ENCODE results near the gene CLBA1.
A peak's percentile ranks its signal among the peaks of the same experiment; 100 is the strongest.
"Not testable (repeated sequence)": the region's sequence is repeated elsewhere in the genome, so short reads cannot be mapped to it uniquely, and the experiment has no call there.

CLBA1 gene

DNA sequence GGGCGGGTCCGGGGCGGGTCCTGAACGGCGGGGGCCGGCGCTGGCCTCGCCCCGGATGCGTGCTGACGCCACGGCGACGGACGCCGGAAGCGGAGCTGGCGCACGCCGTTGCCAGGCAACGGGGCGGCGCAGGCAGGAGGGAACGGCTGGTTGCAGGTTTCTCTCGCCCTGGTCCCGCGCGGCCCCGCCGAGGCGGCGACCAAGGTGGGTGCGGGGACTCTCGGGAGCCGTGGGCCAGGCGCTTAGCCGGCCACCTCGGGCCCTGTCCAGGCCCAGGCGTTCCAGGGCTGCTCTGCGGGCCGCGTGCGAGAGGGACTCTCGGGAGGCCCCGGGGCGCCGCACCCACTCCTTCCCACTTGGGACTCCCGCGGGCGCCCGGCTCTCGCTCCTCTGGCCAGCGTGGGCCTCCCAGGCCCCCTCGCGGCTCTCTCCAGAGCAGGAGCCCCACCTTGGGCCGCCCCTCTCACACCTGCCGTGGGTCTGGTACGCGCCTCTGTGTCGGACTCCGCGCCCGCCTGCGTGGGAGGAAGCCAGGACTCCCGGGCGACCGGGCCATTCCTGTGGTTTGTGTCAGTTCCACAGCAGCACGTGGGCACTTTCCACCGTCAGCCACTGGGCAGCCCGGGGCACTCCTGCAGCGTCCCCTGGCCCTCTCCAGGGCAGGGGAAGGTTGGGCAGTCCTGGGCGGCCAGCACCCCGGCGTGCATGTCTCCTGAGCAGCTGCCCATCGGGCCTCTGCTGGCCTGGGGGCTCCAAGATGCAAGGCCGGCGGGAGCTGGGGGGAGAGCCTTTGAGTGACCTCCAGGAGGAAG, at the start of gene CLBA1:
Gene CLBA1 (plus strand): TSS at position 114 of the 812 bp plus-strand sequence. CDS start 644 bp downstream, at position 758.
- DNase-seq: peak; percentile 79 to 85

DNA sequence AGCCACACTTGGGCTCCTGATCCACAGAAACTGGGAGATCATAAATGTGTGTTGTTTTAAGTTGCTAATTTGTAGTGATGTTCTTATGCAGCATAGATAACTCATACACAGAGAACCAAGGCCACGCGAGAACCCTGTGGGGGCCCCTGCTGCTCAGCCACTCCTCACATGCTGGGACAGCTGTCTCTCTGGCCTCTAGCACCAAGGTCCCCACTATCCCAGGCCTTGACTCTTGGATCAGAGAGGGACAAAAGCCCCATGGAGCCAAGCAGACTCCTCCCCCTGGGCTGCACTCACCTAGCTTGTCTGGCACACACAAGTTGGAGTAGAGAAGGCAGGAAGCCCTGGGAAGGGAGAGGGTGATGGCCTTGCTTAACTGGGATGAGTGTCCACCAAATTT, 49.6 kb upstream of the CLBA1 start:
- no peak for DNase-seq

DNA sequence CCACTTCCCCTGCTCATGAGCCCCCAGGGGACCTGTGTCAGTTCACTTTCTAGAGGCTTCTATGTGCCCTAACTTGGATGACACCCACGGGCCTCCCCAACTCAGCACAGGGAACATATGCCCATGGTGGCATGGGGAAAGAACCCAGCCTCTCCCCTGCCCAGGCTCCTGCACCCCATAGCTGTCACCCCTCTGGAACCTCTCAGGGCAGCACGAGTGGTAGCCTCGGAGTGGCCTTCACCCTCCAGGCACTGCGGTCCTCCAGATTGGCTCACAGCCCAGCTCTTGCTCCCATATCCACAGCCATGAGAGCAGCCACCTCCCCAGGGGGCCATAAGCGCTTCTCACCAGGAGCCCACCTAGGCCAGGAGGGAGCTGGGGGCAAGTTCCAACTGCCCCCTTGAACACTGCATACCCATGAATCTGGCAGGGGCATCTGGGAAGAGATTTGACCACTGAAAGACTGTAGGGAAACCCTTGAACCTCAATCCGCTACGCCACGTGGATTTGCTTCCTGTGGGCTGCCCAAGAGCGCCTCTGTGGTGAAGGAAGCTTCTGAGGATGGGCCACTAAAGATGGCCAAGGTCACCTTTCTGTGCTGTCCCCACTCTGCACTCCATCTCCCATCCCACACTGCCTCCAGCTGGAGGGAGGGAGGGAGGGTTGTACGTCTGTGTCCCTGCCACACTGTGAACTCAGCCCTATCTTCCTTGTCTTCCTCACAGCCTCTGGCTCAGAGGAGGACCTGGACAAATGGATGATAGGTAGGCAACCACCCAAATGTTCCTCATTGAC, 49.0 kb upstream of the CLBA1 start:
- no peak for DNase-seq

DNA sequence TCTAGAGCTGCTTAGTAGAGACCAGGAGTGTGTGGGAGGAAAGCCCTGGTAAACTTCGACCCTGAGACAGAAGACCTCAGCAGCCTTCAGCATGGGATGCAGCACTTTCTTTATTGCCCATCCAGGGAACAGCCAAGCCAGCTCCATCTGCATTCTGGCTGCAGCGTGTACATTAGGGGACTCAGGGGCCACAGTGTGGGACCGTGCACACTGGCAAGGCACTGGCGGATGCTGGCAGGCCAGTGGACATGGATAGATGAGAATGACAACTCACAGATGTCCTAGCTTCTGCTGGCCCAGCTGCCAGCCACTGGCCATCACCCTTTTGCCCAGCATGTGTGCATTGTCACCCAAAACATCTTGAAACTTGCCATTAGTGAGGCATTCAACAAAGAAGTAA, 48.4 kb upstream of the CLBA1 start:
- DNase-seq: no peak

DNA sequence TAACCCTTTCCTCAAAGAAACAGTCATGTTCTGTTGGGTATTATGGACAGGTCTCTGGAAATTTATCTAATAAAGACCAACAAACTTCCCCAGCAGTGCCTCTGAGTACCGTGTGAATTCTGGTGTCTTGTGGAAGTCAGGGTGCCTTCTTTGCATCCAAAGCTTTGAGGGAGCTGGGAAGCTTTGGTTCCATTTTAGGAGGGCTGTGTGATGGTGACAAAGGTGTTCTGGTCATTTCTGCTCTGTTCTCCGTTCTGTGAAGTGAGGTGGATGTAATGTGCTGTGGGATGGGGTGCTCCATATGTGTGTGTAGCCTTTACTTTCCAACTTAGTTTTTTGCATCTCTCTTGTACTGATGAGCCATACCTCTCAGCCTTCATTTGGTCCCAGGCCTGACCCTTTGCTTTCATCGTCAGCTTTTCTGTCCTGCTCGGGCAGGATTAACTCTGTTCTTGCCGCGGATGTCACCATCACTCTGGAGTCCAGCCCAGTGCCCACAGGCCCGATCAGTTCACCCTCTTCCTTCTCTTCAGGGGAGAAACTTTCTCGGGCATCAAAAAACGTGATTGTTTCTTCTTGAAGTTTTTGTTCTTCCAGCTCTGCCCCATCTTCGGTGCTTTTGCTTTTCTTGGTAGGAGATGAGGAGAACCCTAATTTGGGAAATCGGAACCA, 47.8 kb upstream of the CLBA1 start:
- DNase-seq: no peak

DNA sequence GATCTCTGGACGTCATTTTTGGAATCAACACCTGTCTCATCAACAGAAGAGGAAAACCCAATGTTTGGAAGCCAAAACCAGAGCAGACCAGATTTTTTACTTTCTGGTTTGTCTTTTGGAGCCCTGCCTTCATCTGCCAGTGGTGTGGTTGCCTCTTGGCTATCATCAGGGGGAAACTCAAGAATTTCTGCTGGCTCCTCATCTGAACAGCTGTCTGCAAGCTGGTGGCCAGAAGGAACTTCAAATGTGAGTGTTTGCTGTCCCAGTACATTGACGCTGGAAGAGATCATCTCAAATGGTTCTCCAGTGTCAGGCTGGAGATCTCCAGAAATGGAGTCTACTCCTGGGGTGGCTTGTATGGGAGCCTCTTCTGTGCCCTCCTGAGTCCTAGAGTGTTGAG, 47.2 kb upstream of the CLBA1 start:
- no peak for DNase-seq

DNA sequence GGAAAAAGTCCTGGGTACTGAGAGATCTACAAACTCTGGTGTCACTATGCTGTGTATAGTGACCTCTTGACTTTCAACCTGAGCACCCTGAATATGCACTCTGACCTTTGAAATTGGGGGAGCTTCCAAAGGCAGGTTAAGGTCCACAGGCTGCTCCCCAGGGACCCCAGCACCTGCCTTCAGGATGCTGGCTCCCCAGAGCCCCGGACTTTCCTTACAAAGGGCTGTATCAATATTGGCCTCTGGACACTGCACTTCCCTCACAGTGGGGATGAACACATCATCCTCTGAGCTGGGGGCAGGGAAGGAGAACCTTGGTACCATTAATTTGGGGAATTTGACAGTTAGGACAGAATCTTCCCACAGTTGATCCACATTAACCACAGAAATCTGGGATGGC, 46.6 kb upstream of the CLBA1 start:
- DNase-seq: no peak

DNA sequence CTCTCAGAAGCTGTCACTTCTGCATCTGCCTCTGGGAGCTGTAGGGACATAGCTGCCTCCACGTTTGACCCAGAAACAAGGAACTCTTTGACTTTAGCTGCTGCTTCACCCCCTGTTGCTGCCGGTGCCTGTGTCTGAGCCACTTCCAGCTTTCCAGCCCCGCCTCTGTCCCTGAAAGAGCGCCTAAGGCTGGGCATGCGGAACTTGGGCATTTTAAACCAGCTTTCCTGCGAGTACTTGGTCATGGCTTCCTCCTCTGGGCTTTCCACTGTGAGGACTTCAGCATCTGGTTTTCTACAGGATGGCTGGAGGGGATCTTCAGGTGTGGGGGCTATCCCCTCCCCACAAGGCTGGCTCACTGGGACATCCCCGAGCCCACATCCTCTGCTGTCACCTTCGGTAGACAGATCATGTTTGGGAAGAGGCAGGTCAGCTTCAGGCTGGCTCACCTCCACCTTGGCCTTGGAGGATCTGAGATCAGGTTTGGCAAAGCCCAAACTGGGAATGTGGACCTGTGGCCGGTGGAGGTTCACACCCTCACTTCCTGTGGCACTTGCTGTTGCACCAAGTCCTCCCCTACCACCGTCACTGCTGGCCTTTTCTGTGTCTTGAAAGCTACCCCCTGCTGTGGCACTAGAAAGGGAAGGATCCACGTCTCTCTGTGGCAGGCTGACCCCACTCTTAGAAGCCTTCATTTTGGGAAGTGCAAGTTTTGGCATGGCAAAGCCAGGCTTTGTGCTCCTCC, 45.8 kb upstream of the CLBA1 start:
- DNase-seq: no peak

DNA sequence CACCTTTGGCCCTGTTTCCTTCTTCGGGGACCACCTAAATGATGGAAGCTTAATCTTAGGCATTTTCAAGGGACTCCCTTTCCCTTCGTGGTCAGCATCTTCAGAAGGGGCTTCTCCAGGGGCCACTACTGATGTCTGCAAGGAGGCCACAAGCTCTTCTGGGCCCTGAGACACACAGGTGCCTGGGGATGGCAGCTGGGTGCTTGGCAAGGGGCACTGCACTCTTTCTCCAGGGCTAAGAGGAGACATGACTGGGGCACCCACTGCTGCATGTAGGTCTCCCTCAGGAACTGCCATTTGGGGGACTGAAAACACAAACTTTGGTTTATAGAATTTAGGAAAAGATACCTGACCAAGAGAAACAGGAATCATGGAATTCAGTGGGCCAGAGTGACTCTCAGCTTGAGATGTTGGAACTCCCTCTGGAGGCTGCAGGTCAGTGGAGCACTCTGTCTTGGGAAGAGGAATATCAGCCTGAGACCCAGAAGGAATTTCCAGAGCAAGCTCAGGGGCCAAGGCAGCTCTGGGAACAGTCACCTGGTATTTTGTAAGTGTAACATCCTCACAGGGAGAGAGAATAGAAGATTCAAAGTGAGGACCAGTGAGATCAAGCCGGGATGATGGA, 45.0 kb upstream of the CLBA1 start:
- no peak for DNase-seq

DNA sequence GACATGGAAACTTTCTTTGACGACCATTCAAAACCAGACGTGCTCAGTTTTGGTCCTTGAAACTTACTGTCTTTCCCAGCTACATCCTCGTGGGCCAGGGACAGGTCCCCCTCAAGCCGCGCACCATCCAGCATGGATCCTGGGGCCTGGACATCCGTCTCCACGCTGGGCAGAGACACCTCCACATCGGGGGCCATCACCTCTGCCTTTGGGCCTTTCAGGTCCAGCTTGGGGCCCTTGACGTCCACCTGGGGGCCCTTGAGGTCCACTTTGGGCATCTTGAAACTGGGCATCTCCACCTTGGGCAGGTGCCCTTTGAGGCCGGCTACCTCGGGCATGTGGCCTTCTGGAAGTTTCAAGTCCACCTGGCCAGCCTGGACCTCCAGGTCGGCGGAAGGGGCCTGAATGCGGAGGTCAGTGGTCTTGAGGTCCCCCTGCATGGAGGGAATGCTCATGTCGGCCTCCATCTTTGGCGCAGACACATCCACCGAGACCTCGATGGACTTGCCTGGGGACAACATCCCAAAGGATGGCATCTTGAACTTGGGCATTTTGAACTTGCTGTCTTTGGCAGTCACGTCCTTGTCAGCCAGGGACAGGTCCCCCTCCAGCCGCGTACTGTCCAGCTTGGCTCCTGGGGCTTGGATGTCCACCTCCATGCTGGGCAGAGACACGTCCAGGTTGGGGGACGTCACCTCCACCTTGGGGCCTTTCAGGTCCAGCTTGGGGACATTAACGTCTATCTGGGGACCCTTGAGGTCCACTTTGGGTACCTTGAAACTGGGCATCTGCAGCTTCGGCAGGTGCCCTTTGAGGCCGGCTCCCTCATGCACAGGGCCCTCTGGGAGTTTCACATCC, 43.9 kb upstream of the CLBA1 start:
- no peak for DNase-seq

DNA sequence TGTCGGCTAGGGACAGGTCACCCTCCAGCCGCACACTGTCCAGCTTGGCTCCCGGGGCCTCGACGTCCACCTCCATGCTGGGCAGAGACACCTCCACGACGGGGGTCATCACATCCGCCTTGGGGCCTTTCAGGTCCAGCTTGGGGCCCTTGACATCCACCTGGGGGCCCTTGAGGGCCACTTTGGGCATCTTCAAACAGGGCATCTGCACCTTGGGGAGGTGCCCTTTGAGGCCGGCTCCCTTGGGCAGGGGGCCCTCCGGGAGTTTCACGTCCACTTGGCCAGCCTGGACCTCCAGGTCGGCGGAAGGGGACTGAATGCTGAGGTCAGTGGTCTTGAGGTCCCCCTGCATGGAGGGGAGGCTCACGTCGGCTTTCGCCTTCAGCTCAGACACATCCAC, 43.0 kb upstream of the CLBA1 start:
- no peak for DNase-seq

DNA sequence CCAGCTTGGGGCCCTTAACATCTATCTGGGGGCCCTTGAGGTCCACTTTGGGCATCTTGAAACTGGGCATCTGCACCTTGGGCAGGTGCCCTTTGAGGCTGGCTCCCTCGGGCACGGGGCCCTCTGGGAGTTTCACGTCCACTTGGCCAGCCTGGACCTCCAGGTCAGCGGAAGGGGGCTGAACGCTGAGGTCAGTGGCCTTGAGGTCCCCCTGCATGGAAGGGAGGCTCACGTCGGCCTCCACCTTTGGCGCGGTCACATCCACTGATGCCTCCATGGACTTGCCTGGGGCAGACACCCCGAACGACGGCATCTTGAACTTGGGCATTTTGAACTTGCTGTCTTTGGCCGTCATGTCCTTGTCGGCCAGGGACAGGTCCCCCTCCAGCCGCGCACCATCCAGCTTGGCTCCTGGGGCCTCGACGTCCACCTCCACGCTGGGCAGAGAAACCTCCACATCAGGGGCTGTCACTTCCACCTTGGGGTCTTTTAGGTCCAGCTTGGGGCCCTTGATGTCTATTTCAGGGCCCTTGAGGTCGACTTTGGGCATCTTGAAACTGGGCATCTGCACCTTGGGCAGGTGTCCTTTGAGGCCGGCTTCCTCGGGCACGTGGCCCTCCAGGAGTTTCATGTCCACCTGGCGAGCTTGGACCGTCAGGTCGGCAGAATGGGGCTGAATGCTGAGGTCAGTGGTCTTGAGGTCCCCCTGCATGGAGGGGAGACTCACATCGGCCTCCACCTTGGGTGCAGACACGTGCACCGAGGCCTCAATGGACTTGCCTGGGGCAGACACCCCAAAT, 42.2 kb upstream of the CLBA1 start:
- not testable (repeated sequence) for DNase-seq

DNA sequence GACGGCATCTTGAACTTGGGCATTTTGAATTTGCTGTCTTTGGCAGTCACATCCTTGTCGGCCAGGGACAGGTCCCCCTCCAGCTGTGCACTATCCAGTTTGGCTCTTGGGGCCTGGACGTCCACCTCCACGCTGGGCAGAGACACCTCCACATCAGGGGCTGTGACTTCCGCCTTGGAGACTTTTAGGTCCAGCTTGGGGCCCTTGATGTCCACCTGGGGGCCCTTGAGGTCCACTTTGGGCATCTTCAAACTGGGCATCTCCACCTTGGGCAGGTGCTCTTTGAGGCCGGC, 41.6 kb upstream of the CLBA1 start:
- DNase-seq: not testable (repeated sequence)

DNA sequence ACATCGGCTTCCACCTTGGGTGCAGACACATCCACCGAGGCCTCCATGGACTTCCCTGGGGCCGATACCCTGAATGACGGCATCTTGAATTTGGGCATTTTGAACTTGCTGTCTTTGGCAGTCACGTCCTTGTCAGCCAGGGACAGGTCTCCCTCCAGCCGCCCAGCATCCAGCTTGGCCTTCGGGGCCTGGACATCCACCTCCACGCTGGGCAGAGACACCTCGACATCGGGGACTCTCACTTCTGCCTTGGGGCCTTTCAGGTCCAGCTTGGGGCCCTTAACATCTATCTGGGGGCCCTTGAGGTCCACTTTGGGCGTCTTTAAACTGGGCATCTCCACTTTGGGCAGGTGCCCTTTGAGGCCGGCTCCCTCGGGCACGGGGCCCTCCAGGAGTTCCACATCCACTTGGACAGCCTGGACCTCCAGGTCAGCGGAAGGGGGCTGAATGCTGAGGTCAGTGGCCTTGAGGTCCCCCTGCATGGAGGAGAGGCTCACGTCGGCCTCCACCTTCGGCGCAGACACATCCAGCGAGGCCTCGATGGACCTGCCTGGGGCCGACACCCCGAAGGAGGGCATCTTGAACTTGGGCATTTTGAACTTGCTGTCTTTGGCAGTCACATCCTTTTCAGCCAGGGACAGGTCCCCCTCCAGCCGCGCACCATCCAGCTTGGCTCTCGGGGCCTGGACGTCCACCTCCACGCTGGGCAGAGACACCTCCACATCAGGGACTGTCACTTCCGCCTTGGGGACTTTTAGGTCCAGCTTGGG, 41.0 kb upstream of the CLBA1 start:
- DNase-seq: not testable (repeated sequence)

DNA sequence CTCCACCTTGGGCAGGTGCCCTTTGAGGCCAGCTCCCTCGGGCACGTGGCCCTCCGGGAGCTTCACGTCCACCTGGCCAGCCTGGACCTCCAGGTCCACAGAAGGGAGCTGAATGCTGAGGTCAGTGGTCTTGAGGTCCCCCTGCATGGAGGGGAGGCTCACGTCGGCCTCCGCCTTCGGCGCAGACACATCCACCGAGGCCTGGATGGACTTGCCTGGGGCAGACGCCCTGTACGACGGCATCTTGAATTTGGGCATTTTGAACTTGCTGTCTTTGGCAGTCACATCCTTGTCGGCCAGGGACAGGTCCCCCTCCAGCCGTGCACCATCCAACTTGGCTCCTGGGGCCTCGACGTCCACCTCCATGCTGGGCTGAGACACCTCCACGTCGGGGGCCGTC, 40.3 kb upstream of the CLBA1 start:
- DNase-seq: not testable (repeated sequence)

DNA sequence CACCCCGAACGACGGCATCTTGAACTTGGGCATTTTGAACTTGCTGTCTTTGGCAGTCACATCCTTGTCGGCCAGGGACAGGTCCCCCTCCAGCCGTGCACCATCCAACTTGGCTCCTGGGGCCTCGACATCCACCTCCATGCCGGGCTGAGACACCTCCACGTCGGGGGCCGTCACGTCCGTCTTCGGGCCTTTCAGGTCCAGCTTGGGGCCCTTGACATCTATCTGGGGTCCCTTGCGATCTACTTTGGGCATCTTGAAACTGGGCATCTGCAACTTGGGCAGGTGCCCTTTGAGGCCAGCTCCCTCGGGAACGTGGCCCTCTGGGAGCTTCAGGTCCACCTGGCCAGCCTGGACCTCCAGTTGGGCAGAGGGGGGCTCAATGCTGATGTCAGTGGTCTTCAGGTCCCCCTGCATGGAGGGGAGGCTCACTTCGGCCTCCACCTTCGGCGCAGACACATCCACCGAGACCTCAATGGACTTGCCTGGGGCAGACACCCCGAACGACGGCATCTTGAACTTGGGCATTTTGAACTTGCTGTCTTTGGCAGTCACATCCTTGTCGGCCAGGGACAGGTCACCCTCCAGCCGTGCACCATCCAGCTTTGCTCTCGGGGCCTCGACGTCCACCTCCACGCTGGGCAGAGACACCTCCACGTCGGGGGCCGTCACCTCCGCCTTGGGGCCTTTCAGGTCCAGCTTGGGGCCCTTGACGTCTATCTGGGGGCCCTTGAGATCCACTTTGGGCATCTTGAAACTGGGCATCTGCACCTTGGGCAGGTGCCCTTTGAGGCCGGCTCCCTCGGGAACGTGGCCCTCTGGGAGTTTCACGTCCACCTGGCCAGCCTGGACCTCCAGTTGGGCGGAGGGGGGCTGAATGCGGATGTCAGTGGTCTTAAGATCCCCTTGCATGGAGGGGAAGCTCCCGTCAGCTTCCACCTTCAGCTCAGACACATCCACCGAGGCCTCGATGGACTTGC, 39.3 kb upstream of the CLBA1 start:
- not testable (repeated sequence) for DNase-seq

DNA sequence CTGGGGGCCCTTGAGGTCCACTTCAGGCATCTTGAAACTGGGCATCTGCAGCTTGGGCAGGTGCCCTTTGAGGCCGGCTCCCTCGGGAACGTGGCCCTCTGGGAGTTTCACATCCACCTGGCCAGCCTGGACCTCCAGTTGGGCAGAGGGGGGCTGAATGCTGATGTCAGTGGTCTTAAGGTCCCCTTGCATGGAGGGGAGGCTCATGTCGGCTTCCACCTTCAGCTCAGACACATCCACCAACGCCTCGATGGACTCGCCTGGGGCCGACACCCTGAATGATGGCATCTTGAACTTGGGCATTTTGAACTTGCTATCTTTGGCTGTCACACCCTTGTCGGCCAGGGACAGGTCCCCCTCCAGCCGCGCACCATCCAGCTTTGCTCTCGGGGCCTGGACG, 38.4 kb upstream of the CLBA1 start:
- not testable (repeated sequence) for DNase-seq

DNA sequence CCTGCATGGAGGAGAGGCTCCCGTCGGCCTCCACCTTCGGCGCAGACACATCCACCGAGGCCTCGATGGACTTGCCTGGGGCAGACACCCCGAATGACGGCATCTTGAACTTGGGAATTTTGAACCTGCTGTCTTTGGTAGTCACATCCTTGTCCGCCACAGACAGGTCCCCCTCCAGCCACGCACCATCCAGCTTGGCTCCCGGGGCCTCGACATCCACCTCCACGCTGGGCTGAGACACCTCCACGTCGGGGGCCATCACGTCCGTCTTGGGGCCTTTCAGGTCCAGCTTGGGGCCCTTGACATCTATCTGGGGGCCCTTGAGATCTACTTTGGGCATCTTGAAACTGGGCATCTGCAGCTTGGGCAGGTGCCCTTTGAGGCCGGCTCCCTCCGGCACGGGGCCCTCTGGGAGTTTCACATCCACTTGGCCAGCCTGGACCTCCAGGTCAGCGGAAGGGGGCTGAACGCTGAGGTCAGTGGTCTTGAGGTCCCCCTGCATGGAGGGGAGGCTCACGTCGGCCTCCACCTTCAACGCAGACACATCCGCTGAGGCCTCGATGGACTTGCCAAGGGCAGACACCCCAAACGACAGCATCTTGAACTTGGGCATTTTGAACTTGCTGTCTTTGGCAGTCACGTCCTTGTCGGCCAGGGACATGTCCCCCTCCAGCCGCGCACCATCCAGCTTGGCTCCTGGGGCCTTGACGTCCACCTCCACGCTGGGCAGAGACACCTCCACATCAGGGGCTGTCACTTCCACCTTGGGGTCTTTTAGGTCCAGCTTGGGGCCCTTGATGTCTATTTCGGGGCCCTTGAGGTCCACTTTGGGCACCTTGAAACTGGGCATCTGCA, 37.5 kb upstream of the CLBA1 start:
- DNase-seq: not testable (repeated sequence)

Measured in activated CD4-positive, alpha-beta T cell treated with anti-CD3 and anti-CD28 coated beads for 4 hours (primary cell).